Esophagus muscularis mucosa (tissue), 4 donors: ENCODE data around the gene CENPQ. TPM values are rescaled to one million over a fixed set of nuclear protein-coding genes. Genes with fewer than 3 reads are reported as not detected.

ENCODE experiments used
- DNase-seq: peaks from one replicate; pipeline ENCODE4 v3.0.0-alpha.2; 2017; ENCODE audit errors: extremely low spot score
- H3K27ac ChIP-seq, 4 donors: fragments of 200-600 bp; sonication (generic); replicated peaks in 1 of 4; 1 replicate in 3 of 4; 2 replicates in 1 of 4; pipeline ENCODE4 v1.5.1; 2016 to 2019; ENCODE audit warnings: mild to moderate bottlenecking in 1 of 4
- H3K27me3 ChIP-seq, 4 donors: fragments of 200-600 bp; sonication (generic); one replicate each; pipeline versions ENCODE4 v1.5.1 to v1.6.0; 2016 to 2019
- H3K36me3 ChIP-seq, 4 donors: fragments of 200-600 bp; sonication (generic); one replicate each; pipeline ENCODE4 v1.5.1; 2016 to 2019
- H3K4me1 ChIP-seq, 4 donors: fragments of 200-600 bp; sonication (generic); one replicate each; pipeline ENCODE4 v1.5.1; 2016 to 2019
- H3K4me3 ChIP-seq, 4 donors: fragments of 200-600 bp; sonication (generic); 1 replicate in 2 of 4; 2 replicates in 2 of 4; pipeline ENCODE4 v1.5.1; 2016 to 2019; ENCODE audit warnings: mild to moderate bottlenecking in 4 of 4, moderate library complexity in 1 of 4
- H3K9me3 ChIP-seq, 4 donors: fragments of 200-600 bp; sonication (generic); 1 replicate in 3 of 4; 2 replicates in 1 of 4; pipeline ENCODE4 v1.5.1; 2016 to 2019
- EP300 ChIP-seq: sonication (generic); formaldehyde crosslinking; IDR thresholded peaks from one replicate; pipeline ENCODE4 v1.6.1; 2017; ENCODE audit warnings: antibody characterized with exemption
- POLR2A ChIP-seq: fragments of 450-650 bp; IDR thresholded peaks from one replicate; pipeline ENCODE4 v1.6.1; 2017; ENCODE audit warnings: antibody characterized with exemption, moderate library complexity, mild to moderate bottlenecking, low read depth
- POLR2AphosphoS5 ChIP-seq, 2 donors: sonication (generic); formaldehyde crosslinking; IDR thresholded peaks; one replicate each; pipeline ENCODE4 v1.6.1; 2017; ENCODE audit warnings: antibody characterized with exemption in 2 of 2
- WGBS: methylation state at CpG from one replicate; pipeline ENCODE4 v1.1.5; 2018; 5-methylcytosine and 5-hydroxymethylcytosine counted together
- intact Hi-C: fragments of 100-400 bp; cut with DNase I; formaldehyde crosslinking; loops from one replicate; pipeline ENCODE4 v1.15.1; 2023
- total RNA-seq, 4 donors: library from RNA; depleted of rRNA; stranded (reverse); fragments of >200 nt; gene quantifications; one replicate each; pipeline versions ENCODE4 v1.1.0 to v1.2.1, GENCODE V29; 2016
- TF ChIP-seq, protein P1 (sequence below), 3 experiments: fragments of 200-600 bp in 2 of 3; fragments of 450-650 bp in 1 of 3; sonication (generic) in 2 of 3; IDR thresholded peaks; one replicate each; pipeline ENCODE4 v1.5.1; 2017 to 2019; ENCODE audit warnings: antibody characterized with exemption in 3 of 3, mild to moderate bottlenecking in 2 of 3, moderate library complexity in 1 of 3

The CENPQ gene
- total RNA-seq, 4 donors from 2014 or later = 2.9 to 5.6 (median 4.7) TPM

DNA sequence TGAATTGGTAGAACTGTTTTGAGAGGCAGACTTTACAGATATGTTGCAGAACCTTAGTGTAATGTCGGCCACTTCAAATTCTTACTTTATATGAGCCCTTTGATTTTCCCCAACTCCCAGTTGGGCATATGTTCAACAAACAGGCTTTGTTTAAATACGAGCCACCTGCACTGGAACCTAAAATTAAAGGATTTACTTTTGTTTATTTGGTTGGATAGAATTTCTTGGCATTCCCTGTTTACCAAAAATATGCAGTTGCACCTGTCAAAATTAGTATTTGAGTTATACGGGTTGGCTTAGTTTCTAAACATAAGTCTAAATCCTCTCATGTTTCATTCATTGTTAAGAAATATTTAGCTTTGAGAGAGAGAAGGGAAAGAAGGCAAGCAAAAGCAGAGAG, 34.1 kb downstream of the CENPQ start:
- TF ChIP-seq EP300 = no peak
- no peak for TF ChIP-seq POLR2A
- TF ChIP-seq, protein P1, sequence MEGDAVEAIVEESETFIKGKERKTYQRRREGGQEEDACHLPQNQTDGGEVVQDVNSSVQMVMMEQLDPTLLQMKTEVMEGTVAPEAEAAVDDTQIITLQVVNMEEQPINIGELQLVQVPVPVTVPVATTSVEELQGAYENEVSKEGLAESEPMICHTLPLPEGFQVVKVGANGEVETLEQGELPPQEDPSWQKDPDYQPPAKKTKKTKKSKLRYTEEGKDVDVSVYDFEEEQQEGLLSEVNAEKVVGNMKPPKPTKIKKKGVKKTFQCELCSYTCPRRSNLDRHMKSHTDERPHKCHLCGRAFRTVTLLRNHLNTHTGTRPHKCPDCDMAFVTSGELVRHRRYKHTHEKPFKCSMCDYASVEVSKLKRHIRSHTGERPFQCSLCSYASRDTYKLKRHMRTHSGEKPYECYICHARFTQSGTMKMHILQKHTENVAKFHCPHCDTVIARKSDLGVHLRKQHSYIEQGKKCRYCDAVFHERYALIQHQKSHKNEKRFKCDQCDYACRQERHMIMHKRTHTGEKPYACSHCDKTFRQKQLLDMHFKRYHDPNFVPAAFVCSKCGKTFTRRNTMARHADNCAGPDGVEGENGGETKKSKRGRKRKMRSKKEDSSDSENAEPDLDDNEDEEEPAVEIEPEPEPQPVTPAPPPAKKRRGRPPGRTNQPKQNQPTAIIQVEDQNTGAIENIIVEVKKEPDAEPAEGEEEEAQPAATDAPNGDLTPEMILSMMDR (IDR thresholded peaks at IDR 0.05) = no peak
- no peak for TF ChIP-seq POLR2AphosphoS5 (IDR thresholded peaks at IDR 0.05)
- H3K9me3 ChIP-seq = no peaks in the 10 kb centered on the region
- no peaks in the 10 kb centered on the region for H3K27me3 ChIP-seq
- peaks cover 3 to 25% (median 4%) of the 10 kb centered on the region in 4 donors for H3K36me3 ChIP-seq
- DNase-seq = no peak
- 64% methylated on average over 3 of the region's 3 CpGs for WGBS
- no peak overlapping the region for H3K4me3 ChIP-seq
- H3K4me1 ChIP-seq = no peaks in the 10 kb centered on the region
- intact Hi-C loops = no loop called here
- H3K27ac ChIP-seq = no peak overlapping the region

DNA sequence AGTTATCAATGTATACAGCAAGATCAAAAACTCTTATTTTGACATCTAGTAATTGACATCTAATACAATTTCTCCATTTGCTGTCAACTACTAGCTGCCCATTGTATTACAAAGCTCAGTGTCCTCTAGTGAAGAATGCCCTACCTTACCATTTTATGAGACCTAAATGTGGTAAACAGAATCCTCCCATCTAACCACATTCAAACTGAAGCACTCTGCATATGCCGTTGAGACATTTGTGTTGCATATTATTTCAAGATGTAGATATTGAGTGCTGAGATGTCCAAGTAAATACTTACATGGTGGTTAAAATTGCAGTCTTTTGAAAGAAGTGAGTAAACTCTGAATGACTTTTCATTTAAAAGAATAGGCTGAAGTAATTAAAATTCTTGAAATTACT, 36.0 kb downstream of the CENPQ start:
- Histone ChIP-seq H3K9me3 (no peaks in the 10 kb centered on the region), H3K4me1 (no peaks in the 10 kb centered on the region), H3K4me3 (no peak overlapping the region), H3K36me3 (peaks cover 0 to 9% (median 0%) of the 10 kb centered on the region in 4 donors), H3K27me3 (no peaks in the 10 kb centered on the region), H3K27ac (no peak overlapping the region)
- no peak for TF ChIP-seq POLR2A
- no peak for TF ChIP-seq POLR2AphosphoS5 (IDR thresholded peaks at IDR 0.05)
- TF ChIP-seq, protein P1 (IDR thresholded peaks at IDR 0.05) = no peak
- TF ChIP-seq EP300 = no peak
- 90% methylated on average over 1 of the region's 1 CpG for WGBS
- DNase-seq = no peak
- intact Hi-C loops = no loop called here

DNA sequence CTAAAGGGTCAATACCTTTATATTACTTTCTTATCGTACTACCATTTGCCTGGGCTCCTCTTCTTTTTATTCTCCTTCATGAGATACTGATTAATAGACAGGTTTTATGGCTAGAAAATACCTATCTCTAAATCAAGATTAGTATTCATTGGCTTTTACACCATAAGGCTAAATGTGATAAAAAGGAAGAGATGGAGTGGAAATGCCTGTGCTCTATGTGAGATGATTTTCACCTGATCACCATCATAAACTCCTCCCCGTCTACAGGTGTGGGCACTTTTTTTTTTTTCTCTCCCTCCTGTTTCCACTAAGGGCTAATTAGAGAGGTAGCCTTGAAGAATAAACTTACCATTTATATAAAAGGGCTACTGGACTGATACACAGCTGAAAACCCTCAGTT, 36.5 kb downstream of the CENPQ start, which contains the start of gene GLYATL3:
GLYATL3 (plus strand) TSS at position 301 of the 400 bp plus-strand sequence. CDS start 12,068 bp downstream, outside the sequence.
- intact Hi-C loops = no loop called here
- Histone ChIP-seq H3K4me1 (no peaks in the 10 kb centered on the region), H3K27ac (no peak within 1 kb of the TSS), H3K9me3 (no peaks in the 10 kb centered on the region), H3K36me3 (peaks cover 0 to 4% (median 0%) of the 10 kb centered on the region in 4 donors), H3K4me3 (no peak within 1 kb of the TSS), H3K27me3 (no peaks in the 10 kb centered on the region)
- TF ChIP-seq EP300 (no peak), POLR2A (no peak), POLR2AphosphoS5 (IDR thresholded peaks at IDR 0.05) (no peak)
- TF ChIP-seq, protein P1 (IDR thresholded peaks at IDR 0.05) = no peak
- DNase-seq = no peak
- 82% methylated on average over 2 of the region's 2 CpGs for WGBS

DNA sequence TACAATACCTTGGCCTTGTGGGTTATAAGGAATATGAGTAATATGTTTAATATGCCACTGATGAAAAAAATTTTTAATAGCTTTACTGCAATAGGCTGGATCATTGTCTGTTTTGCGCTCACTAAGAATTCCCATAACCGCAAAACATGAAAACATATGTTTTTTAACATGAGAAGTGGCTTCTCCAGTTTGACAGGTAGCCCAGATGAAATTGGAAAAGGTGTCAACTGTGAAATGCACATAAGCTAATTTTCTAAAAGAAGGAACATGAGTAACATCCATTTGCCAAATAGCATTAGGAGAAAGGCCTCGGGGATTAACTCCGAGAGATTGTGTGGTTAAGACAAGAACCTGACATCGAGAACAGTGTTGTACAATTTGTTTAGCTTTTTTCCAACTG, 41.5 kb downstream of the CENPQ start:
- no peaks in the 10 kb centered on the region for H3K36me3 ChIP-seq
- intact Hi-C loops = no loop called here
- TF ChIP-seq POLR2AphosphoS5 (IDR thresholded peaks at IDR 0.05) (no peak), EP300 (no peak), POLR2A (no peak)
- TF ChIP-seq, protein P1 (IDR thresholded peaks at IDR 0.05) = no peak
- H3K9me3 ChIP-seq = no peaks in the 10 kb centered on the region
- 91% methylated on average over 5 of the region's 5 CpGs for WGBS
- no peaks in the 10 kb centered on the region for H3K4me1 ChIP-seq
- H3K4me3 ChIP-seq = no peak overlapping the region
- H3K27ac ChIP-seq = no peak overlapping the region
- H3K27me3 ChIP-seq = no peaks in the 10 kb centered on the region
- no peak for DNase-seq

DNA sequence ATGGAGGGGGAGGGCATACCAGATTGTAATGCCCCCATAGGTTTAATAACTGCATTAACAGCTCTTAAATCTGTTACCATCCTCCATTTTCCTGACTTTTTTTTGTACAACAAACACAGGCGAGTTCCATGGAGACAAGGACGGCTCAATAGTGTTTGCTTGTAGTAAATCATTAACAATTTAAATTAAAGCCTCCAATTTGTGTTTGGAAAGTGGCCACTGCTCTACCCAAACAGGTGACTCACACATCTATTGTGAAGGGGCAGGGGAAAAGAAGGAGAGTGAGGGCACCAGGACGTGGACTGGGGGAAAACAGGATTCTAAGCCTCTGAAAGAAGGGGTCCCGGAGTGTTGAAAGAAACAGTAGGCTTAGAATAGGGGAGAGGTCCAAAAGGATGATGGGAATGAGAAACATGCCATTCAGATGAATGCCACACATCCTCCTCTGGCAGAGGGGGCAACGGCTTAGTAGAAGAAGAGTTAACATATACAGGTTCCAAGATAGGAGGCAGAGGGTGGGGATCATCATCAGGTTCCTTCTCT, 43.5 kb downstream of the CENPQ start:
- Histone ChIP-seq H3K27ac (no peak overlapping the region), H3K36me3 (no peaks in the 10 kb centered on the region), H3K4me3 (no peak overlapping the region), H3K4me1 (no peaks in the 10 kb centered on the region), H3K9me3 (no peaks in the 10 kb centered on the region), H3K27me3 (no peaks in the 10 kb centered on the region)
- WGBS = 88% methylated on average over 5 of the region's 5 CpGs
- DNase-seq = no peak
- intact Hi-C loops = no loop called here
- TF ChIP-seq, protein P1 (IDR thresholded peaks at IDR 0.05) = no peak
- TF ChIP-seq POLR2AphosphoS5 (IDR thresholded peaks at IDR 0.05) (no peak), POLR2A (no peak), EP300 (no peak)
